ENCODE data around the gene PHTF2. TPM values are rescaled to one million over a fixed set of nuclear protein-coding genes. Genes with fewer than 3 reads are reported as not detected.

The PHTF2 gene
- polyA plus RNA-seq, 1 donor = 17.2 TPM

DNA sequence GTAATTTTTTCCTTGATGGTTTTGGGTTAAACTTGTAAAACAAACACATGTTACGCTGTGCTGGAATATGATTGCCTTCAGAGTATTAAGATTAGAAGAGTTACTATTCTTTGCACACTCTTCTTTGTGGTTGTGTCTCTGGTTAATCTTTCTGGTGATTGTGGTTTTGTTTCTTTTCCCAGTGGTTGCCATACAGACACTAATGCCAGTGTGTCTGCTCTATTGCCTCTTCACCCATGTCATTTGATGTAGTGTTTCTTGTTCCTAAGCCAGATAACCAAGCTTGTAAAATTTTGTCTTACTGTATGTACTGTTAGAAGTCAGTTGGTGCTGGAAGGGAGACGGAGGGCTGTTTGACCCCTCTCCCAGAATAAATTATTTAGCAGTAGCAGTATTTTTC lies 124.8 kb downstream of the PHTF2 start:
- DNase-seq (ENCODE audit: low read depth) = no peak

DNA sequence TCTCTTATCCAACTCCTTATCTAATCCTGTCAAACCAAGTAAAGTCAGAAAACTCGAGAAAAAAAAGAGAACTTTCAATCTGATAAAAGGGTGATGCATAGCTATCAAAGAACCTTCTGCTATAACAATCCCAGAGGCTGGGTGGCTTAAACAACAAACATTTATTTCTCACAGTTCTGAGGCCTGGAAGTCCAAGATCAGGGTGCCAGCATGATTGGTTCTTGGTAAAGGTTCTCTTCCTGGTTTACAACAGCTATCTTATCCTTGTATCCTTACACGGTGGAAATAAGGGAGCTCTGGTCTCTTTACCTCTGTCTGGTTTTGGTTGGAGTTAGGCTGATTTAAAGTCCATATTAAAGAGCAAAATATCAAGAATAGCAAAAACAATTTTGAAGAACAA lies 131.9 kb downstream of the PHTF2 start:
- DNase-seq (ENCODE audit: low read depth) = no peak

DNA sequence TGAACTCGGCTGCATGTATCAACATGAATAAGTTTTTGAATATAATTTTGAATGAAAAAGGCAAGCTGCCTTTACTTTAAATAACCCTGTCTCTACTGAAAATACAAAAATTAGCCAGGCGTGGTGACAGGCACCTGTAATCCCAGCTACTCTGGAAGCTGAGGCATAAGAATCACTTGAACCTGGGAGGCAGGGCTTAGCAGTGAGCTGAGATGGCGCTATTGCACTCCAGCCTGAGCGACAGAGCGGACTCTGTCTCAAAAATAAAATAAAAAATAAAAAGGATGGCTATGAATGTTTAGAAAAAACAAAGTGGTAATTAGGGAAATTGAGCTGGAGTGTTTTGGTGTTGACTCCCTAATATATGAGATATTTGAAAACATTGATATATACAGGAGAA lies 133.3 kb downstream of the PHTF2 start:
- no peak for DNase-seq (ENCODE audit: low read depth)

DNA sequence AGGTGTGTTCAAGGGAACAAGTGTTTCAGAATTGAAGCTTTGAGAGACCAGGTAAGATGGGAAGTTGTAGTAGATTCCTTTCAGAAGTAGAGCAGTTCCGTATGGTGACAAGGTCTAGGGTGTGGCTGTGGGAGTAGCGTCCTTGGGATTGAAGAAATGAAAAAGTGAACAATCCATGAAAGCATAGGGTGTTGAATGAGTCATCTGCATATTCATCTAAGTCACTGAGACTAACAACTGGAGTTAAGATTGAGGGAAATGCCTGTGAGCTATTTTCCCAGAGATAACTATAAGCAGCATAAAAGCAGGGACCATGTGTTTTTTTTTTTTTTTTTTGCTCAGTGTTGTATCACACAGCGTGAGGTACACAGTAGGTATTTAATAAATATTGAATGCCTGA lies 134.8 kb downstream of the PHTF2 start:
- no peak for DNase-seq (ENCODE audit: low read depth)

DNA sequence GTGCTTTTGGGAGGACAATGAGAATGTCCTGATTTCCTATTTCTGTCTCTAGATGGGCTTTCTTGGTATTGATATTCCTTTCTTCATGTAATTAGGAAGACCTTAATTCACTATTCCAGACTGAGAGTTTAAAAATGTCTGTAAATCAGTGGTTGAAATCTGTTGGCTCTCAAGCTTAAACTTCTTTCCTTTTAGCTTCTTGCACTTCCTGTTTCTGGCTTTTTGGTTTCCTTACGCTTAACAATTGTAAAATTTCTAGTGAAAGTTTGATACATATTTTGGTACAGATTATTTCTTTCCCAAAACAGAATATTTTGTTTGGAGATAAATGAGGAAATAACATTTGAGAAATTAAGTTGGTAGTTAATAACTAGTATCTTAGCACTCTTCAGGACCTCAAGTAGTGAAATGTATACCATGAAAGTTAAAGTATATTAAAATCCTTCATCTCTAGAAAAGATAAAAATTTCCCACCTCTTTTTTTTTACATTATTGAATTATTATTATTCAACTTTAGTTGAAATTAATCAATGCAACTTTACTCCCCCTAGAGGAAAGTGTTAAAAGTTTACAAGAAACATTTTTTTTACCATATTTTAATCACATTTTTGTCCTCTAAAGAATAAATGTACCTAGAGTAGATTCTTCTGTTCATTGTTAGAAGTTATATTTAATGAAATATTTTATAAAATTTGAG lies 137.2 kb downstream of the PHTF2 start:
- DNase-seq (ENCODE audit: low read depth) = no peak

DNA sequence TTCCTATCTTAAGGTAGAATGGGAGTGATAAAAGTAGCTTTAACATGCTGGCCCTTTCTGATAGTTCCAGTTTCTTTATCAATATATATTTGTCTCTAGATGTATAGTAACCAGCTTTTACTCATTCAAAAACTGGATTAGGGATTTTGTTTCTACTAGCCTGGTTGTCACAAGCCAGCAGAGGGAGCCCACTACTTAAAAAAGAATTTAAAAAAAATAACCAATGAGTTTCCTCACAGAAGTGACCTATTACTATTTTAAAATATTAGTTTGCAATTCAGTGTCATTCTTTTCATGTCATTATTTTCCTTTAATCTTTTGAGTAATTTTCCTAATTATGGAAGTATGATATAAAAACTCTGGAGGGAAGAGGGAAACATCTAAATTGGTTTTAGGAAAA lies 142.1 kb downstream of the PHTF2 start:
- DNase-seq (ENCODE audit: low read depth) = peak; percentile 2

DNA sequence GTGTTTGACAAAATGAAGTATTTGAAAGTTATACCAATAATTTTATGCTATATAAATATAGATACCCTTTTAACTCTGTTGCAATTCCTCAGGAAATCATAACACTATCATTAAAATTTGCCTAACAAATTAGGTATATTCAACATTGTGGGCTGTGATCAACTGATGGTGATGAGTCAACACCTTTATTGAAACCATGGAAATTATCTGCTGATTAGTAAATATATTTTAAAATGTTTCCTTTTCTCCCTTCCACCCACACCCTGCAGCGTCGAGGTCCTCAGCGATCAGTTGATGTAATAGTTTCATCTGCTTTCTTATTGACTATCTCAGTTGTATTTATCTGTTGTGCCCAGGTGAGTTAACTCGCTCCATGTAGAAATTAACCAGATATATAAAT lies 143.9 kb downstream of the PHTF2 start:
- no peak for DNase-seq (ENCODE audit: low read depth)

DNA sequence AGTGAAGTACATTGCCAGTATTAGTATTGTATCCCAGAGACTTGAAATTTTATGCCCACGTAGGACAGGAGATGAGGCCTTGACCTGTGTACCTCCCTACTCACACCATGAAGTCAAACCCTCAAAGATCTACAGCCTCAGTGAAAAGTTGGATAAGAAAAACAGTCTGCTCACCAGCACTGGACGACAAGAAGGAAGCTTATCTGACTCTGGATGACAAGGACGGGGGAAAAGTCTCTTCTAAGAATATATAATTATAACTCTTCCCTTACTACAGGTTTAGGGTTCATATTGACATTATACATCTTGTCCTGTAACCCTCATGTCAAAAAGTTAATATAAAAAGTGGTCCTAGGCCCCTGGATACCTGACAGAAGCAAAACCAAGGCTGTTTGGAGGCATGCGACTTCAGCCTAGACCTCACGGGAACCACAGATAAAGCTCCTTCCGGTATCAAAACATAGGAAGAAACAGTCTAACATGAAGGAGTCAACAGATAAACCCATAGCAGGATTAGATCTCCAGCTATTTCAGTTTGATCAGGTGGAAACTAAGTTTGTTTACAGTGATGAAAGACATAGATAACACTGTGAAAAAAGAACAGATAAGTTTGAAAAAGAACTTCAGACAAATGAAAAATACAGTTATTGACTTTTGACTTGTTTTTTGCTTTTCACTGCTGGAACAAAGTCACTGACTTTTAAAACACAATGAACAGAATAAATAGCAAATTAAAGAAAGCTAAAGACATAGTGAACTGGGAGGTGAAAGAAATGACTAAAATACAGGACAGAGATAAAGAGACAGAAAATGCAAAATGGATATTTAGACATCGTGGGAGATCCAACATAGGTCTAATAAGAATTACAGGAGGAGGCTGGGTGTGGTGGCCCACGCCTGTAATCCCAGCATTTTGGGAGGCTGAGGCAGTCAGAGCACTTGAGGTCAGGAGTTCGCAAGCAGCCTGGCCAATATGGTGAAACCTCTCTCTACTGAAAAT lies 145.9 kb downstream of the PHTF2 start:
- no peak for DNase-seq (ENCODE audit: low read depth)

DNA sequence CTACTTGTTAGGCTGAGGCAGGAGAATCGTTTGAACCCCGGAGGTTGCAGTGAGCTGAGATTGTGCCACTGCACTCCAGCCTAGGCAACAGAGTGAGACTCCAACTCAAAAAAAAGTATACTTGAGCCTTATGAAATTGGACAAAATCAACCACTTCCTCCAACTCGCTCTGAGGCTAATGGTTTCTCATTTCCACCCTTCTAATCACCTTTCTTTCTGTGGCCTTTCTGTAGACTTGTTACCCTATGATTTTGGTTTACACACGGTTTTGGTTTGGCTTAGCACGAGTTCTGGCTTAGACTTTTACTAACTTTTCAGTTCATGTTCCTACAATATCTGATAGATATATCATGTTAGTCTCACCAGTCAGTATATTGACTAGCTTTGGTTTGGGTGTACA lies 152.0 kb downstream of the PHTF2 start:
- no peak for DNase-seq (ENCODE audit: low read depth)

DNA sequence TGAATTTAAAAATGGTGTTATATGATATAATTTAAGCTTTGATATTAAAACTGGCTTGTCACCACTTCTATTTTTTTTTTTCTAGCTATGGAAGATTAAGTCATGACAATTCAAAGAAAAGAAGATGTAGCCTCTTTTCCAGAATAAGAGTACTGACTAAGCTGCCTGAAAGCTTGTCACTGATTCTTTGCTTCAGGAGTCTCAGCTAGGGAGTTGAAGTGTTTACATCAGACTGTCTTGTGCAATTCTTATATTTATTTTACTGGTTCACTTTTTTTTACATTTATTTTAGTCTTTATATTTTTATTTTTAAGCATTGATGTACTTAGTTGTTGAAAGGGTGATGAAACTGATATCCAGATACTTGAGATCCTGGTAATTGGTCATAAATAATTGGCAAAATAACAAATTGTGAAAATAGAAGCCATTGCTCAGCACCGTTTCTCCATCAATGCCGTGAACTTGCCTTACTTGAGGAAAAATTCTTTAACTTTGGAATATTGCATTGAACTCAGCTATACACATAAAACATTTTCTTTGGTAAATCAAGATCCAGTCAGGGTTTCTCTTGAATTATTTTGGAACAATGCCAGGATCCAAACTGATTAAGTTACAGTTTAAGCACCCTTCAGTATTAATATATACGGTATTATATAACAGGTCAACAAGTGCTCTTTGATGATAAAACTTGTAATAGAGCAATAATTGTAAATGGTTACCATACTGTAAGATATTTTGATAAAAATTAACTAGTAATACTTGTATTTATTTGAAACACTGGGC lies 156.4 kb downstream of the PHTF2 start:
- DNase-seq (ENCODE audit: low read depth) = no peak

DNA sequence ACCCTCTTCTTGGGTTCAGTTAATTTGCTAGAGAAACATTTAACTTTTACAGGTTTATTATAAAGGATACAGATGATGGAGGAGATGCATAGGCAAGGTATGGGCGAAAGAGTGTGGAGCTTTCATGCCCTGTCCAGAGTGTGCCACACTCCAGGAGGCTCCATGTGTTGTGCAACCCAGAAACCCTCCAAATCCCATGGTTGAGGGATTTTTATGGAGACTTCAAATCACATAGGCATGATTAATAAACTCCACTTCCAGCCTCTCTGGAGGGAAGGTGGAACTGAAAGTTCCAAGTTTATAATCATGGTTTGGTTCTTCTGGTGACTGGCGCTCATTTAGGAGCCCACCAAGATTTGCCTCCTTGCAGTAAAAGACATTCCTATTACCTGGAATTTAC lies 159.9 kb downstream of the PHTF2 start:
- no peak for DNase-seq (ENCODE audit: low read depth)

DNA sequence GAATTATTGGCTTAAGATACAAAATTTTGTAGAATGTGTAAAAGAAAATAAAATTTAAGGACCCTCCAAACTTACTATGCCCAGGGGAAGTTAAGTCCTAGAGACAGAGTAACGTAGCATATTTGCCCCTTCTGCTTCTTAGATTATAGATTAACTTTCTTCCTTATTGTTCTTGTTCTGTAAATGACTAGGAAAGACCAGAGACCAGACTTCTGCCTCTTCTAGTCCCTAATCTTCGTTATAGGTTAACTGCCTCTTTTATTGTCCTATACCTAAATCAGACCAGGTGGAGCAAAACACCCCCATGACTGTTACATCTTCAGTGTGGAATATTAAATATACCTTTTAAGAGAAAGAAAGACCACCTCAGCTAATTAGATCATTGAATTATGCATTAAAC lies 160.5 kb downstream of the PHTF2 start:
- DNase-seq (ENCODE audit: low read depth) = no peak

DNA sequence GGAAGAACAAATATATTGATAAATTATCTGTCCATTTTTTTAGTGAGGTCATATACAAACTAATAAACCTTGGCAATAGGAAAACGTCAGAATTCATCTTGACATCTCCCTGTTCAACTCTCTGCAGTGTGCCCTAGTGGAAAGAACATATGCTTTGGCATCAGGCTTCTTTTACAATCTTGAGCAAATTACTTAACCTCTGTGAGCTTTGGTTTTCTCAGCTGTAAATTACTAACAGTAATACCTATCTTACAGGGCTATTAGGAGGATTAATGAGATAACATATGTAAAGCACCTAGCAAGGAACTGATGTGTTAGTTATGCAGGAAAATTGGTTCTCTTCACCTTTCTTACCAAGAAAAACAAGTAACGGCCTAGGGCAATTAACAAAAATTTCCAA lies 161.8 kb downstream of the PHTF2 start:
- DNase-seq (ENCODE audit: low read depth) = no peak

DNA sequence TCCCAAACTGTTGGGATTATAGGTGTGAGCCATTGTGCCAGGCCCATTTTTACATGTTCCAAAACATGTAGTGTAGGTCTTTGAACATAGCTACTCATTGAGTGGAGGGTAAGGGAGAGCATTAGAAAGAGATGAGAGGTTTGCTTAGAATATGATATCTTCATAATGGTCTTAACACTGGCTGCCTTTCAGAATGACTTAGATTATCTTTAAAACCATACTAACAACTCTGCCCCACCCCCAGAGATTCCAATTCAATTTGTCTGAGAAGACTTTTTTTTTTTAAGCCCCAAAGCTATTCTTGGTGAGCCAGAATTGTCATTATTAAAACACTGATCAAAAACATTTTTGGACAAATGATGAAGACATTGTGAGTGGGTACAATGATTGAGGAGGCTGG lies 168.9 kb downstream of the PHTF2 start:
- DNase-seq (ENCODE audit: low read depth) = no peak

DNA sequence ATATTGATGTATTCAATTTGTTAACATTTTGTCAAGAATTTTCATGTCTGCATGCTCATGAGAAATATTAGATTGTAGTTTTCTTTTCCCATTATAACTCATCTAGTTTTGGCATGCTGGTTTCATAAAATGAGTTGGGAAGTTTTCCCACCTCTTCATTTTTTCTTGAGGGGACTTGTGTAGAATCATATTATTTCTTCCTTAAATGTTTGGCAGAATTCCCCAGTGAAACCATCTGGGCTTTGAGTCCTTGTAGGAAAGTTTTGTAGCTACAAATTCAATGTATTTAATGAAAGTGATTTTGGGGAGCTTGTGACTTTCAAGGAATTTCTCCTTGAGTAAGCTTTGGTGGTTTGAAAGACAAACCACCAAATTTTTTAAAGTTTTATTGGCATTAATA lies 173.2 kb downstream of the PHTF2 start:
- DNase-seq (ENCODE audit: low read depth) = peak; percentile 5

DNA sequence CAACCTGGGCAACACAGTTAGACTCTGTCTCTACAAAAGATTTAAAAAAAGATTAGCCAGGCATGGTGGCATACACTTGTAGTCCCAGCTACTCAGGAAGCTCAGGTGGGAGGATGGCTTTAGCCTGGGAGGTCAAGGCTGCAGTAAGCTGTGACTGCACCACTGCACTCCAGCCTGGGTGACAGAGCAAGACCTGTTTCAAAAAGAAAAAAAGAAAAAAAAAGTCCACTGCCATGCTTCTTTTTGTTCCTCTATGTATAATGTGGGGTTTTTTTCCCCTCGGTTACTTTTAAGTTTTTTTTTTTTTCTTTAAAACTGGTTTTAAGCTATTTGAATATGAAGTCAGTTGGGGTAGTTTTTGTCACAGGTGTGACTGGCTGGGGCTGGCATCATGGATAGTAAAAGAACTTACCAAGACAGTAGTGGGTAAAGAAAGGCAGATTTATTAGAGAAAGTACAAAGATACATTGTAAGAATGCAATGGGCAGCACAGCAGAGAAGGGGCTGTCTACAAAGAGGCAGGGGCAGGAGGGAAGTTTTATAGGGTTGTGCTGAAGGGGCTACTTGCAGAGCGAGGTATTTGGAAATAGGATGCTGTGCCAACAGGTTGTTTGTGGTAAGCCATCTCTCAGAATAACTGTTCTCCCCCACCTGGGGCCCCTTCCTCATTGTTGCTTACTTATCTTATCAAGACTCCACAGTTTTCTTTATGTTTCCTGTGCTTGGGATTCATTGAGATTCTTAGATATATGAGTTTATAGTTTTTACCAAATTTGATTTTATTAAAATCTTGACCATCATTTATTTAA lies 177.3 kb downstream of the PHTF2 start:
- DNase-seq (ENCODE audit: low read depth) = no peak

DNA sequence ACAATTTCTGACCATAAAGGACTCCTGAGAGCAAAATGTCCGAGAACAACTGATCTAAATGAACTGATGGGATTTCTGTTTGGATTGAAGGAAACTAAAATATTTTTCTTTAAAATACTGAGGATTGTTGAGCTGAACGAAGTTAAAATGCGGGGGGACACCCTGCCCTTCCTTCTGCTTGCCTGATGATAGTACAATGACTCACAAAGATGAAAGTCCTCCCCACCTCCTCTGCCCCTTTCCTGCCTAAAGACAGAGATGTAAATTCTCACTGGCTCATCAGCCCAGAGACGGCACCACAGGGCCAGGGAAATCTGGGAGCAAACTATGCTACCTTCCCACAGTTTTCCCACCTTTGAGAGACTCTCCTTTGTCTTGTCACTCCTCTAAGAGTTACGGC lies 180.6 kb downstream of the PHTF2 start:
- no peak for DNase-seq (ENCODE audit: low read depth)

DNA sequence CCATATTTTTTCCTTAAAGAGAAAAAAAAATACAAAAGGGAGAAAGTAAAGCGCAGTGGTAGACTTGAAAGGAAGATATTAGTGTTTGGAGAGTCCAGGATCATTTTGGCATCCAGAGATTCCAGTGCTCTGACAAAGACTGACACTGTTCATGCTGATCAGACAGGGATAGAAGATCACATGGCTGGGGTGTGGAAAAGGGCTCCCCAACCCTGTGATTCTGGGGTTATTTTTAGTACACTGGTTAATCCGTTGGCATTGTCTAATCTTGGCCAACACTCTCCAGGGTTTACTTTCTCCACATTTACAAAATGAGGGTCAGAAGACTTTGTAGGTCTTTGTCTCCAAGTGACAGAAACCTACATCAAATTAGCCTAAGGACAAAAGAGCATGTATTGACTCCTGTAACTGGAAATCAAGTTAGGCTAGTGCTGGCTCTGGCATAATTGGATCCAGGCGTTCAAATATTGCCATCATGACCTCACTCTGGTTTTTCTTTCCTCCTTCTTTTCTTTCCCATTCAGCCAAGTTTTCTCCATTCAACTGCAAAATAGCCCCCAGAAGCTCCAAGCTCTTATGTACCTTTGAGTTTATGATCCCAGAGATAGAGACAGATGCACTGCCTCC lies 181.6 kb downstream of the PHTF2 start:
- no peak for DNase-seq (ENCODE audit: low read depth)

DNA sequence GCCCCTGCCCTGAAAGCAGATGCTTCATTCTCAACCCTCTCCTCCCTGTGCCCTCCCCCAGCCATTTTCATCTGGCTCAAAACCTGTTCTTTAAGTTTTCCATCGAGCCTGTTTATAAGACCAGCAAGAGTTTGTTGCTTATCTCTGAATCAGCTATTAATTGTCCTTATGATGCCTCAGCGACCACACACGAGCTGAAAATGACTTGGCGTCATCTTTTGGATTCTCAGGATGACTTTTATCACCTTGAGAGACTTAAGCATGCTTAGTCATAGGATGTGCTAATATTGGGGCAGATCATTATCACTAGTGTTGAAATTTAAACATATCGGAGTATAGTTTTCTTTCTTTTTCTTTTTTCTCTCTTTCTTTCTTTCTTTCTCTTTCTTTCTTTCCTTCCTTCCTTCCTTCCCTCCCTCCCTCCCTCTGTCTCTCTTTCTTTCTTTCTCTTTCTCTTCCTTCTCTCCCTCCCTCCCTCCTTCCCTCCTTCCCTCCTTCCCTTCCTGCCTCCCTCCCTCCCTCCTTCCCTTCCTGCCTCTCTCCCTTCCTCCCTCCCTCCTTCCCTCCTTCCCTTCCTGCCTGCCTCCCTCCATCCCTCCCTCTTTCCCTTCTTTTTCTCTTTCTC lies 184.5 kb downstream of the PHTF2 start:
- no peak for DNase-seq (ENCODE audit: low read depth)

DNA sequence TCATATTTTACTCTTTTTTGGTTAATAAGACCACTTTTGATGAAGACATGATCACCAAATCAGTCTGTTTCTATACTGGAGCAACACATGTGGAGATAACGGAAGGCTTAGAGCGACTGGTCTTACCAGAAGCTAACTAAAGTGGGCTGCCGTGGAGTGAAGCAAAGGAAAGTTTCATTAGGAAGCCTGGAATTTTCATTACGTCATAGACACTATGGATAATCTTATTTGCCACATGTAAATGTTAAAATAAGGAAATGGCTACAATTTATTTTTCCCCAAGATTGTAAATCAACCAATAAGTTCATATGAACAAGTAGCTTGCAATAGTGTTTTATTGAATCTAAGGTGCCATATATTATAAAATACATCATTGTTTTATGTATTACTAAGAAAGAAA lies 185.4 kb downstream of the PHTF2 start:
- DNase-seq (ENCODE audit: low read depth) = no peak
